ENCODE measurements around the gene SH3BP4.

The SH3BP4 gene

GRCh38 chr2:234951664-234952269 lies at the start of gene SH3BP4:
Gene SH3BP4, plus strand, starts transcription at chr2:234952017. Its CDS starts 82,986 bp downstream, at chr2:235035003.
- no peak for DNase-seq

GRCh38 chr2:234904785-234905184 lies 47.0 kb upstream of the SH3BP4 start:
- no peak for DNase-seq

DNA sequence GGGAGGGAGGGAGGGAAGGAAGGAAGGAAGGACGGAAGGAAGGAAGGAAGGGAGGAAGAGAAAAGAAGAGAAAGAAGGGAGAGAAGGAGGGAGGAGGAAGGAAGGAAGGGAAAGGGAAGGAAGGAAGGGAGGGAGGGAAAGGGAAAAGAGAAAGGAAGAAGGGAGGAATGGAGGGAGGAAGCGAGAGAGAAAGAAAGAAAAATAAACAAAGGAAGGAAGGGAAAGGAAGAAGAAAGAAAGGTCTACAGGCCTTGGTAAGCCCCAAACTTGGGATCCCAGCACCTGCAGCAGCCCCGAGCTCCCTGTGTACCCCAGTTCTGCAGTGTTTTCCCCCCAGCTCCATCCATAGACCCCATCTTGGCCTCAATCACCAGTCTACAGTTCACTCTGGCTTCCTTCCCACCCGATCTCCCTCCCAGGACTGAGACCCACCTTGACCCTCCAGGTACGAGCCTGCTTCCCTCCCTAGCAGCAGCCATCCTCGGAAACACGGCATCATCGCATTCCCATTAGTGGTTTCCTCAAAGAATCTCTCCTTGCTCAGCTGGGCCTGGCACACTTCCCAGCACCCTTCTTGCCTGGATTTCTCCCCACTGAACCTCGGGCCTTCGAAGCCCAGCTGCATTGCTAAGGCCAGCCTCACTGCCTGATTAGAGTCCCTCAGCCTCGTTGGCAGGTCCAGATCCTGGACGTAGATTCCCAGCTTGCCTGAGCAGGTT lies 46.1 kb upstream of the SH3BP4 start:
- no peak for DNase-seq

GRCh38 chr2:234910186-234910679 lies 41.6 kb upstream of the SH3BP4 start:
- no peak for DNase-seq

DNA sequence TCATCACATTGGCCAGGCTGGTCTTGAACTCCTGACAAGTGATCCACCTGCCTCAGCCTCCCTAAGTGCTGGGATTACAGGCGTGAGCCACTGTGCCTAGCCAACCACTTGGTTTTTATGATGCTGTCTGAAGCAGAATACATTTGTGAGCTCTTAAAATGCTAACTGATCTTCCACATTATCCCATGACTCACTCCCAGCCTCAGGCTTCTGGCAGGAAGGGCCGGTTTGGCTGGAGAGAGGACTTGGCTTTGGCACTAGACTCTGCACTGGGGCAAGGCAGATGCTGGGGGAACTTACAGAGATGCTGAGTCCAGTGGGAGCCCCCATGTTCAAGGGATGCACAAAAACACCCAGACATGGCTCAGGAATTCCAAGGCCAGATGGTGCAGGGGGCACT lies 40.5 kb upstream of the SH3BP4 start:
- no peak for DNase-seq

- no peak for DNase-seq
Observed at GRCh38 chr2:234912437-234912836, 39.4 kb upstream of the SH3BP4 start.

DNA sequence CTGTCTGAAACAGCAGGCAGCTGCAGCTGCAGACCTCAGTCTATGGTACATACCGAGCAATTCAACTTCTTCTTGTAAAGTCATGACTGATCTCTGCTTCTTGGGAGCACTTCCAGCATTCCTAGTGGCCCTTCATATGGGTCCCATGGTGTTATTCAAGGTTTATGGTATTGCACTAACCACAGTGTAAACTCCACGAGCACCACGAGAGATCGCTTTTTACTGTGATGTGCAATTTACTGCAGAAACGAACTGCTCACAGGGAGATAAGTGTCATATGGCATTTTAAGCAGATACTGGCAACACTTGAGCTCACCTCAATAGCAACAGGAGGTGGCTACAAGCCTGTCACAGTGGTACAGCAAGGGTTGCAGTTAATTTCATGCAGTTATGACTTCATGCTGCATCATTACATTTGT lies 38.6 kb upstream of the SH3BP4 start:
- DNase-seq = no peak

DNA sequence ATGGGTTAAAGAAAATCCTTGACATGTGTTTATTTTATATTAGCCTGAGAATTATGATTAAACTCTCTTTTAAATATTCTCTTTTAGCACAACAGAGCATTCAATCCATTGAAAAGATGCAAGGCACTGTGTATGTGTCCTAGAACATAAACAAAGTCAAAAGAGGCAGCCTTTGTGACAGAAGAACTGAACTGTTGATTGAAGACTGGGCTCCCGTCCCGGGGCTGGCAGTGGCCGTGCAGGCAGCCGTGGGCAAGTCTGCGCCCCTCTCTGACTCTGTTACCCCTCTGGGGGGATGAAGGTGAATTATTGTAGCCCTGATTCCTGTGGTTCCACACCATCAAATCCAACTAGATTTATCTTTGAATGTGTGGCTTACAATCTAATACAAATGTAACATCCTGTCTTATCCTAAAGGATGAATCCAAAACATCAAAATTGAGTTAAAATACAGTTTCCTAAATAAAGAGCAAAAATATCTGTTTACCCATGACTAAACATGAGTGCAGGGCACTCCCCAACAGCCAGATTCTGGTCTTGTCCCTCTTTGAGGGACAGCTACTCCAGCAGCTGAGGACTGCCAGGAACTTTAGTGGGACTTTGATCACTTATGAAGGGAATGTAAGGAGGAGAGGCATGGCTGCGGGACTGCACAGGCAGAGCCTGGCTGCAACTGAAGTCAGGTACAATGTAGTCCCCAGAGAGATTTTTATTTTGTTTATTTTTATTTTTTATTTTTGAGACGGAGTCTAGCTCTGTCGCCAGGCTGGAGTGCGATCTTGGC lies 37.3 kb upstream of the SH3BP4 start:
- no peak for DNase-seq

DNA sequence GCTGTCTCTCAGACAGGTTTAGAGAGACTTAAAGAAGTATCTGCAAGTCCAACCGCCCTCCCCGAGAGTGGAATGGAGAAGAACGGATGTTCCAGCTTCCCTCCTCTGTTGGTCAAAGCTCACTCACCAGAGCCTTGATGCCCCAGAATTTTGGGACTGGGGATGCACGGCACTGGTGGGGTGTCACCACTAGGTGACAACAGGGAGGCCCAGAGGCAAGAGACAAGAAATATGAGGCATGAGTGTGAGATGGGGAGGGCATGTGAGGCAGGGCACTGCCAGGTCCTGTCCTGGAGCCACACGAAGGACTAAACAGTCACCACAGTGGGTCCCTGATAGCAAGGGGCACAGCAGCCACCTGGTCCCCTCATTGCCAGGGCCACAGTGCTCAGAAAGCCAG lies 35.1 kb upstream of the SH3BP4 start:
- no peak for DNase-seq

- DNase-seq = no peak
Observed at GRCh38 chr2:234917211-234917975, 34.4 kb upstream of the SH3BP4 start.

- no peak for DNase-seq
Observed at GRCh38 chr2:234919711-234920110, 32.1 kb upstream of the SH3BP4 start.

- DNase-seq = no peak
Observed at GRCh38 chr2:234920836-234921235, 31.0 kb upstream of the SH3BP4 start.

GRCh38 chr2:234929002-234929401 lies 22.8 kb upstream of the SH3BP4 start:
- no peak for DNase-seq

GRCh38 chr2:234930397-234930796 lies 21.4 kb upstream of the SH3BP4 start:
- DNase-seq = no peak

- DNase-seq = no peak
Observed at GRCh38 chr2:234931371-234931770, 20.4 kb upstream of the SH3BP4 start.

DNA sequence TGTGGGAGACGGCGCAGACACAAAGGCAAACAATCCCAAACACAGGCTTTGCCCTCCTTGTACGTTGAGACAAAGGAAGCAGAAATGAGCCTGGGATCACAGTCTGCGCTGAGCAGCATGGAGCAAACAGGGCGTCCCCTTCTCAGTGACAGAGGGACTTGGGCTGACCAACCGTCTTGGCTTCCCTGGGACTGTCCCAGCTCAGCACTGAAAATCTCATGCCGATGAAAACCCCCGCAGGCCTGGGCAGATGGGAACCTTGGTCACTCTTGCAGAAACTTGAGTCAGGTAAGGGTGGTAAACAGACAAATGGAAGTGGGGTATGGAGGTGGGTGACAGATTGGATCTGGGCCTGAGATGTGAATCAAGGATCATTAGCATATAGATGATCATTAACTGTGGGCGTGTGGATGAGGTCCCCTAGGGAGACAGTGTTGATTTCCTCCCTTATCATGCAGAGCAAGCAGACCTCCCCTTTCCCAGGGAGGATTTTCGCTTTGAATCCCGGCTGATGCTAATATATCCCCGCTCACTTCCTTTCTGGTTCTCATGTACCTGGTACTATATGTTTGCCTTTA lies 19.1 kb upstream of the SH3BP4 start:
- no peak for DNase-seq

- no peak for DNase-seq
Observed at GRCh38 chr2:234935311-234935710, 16.5 kb upstream of the SH3BP4 start.

- DNase-seq = no peak
Observed at GRCh38 chr2:234939576-234939975, 12.2 kb upstream of the SH3BP4 start.

DNA sequence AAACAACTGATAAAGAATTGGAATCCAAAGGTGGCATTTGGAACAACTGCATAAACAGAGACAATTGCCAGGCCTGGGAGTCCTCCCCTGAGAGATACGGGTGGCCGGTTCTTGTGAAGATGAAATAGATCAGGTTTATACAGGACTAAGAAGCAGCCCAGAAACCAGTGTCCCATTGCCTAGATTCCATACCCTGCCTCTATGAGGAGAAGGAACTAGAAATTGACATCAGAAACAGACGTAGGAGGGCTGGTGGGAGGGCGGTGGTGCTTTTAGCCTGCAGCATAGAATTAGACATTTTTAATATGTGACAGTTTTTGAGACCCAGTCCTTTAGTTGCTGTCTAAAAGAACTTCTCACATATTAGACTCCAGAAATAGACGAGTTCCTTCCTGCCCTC lies 11.8 kb upstream of the SH3BP4 start:
- no peak for DNase-seq

GRCh38 chr2:234940527-234940926 lies 11.3 kb upstream of the SH3BP4 start:
- DNase-seq = no peak

- no peak for DNase-seq
Observed at GRCh38 chr2:234945339-234945873, 6.4 kb upstream of the SH3BP4 start.

- no peak for DNase-seq
Observed at GRCh38 chr2:234947556-234947955, 4.3 kb upstream of the SH3BP4 start.
